Gastroesophageal sphincter (tissue), 3 donors: Measurements from ENCODE around the gene SMARCA4.

Experiments used
- POLR2A ChIP-seq, 2 donors: fragments of 450-650 bp; IDR thresholded peaks; one replicate each; pipeline ENCODE4 v1.6.1; 2017; ENCODE audit warnings: antibody characterized with exemption in 2 of 2, mild to moderate bottlenecking in 2 of 2, moderate library complexity in 1 of 2
- TF ChIP-seq, protein P1 (sequence below), 4 experiments: fragments of 200-600 bp in 2 of 4; fragments of 450-650 bp in 2 of 4; sonication (generic) in 1 of 4; IDR thresholded peaks; one replicate each; pipeline ENCODE4 v1.5.1; 2017 to 2019; ENCODE audit warnings: antibody characterized with exemption in 4 of 4, mild to moderate bottlenecking in 2 of 4, moderate library complexity in 2 of 4

DNA sequence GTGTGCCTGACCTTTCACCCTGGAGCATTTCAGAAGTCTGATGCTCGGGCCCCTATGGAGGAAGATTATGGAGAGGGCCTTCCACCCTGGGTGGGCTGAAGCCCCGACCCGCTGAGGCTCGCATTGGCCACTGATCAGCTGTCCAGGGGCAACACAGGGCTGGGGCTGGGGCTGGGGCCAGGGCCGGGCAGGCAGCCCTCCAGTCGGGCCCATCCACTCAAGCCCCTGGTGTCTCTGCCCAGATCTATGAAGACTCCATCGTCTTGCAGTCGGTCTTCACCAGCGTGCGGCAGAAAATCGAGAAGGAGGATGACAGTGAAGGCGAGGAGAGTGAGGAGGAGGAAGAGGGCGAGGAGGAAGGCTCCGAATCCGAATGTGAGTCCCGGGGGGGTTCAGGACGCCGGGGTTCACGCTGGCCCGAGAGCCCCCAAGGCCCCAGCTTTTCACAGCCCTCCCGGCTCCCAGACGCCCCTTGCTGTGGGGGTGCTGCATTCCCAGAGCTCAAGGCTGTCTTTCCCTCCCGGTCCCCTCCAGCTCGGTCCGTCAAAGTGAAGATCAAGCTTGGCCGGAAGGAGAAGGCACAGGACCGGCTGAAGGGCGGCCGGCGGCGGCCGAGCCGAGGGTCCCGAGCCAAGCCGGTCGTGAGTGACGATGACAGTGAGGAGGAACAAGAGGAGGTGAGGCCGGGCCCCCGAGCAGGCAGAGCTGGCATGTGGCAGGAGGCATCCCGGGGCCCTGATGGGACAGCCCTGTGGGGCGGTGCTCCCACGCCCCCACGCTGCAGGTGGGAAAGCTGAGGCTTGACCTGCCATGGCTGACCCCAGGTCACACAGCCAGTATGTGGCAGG is 98.9 kb downstream of the SMARCA4 start:
- TF ChIP-seq, protein P1, sequence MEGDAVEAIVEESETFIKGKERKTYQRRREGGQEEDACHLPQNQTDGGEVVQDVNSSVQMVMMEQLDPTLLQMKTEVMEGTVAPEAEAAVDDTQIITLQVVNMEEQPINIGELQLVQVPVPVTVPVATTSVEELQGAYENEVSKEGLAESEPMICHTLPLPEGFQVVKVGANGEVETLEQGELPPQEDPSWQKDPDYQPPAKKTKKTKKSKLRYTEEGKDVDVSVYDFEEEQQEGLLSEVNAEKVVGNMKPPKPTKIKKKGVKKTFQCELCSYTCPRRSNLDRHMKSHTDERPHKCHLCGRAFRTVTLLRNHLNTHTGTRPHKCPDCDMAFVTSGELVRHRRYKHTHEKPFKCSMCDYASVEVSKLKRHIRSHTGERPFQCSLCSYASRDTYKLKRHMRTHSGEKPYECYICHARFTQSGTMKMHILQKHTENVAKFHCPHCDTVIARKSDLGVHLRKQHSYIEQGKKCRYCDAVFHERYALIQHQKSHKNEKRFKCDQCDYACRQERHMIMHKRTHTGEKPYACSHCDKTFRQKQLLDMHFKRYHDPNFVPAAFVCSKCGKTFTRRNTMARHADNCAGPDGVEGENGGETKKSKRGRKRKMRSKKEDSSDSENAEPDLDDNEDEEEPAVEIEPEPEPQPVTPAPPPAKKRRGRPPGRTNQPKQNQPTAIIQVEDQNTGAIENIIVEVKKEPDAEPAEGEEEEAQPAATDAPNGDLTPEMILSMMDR (IDR thresholded peaks at IDR 0.05), result no peak
- TF ChIP-seq POLR2A (IDR thresholded peaks at IDR 0.05), result no peak
